PC-9 (cell line): ENCODE results near the gene RASAL2. TPM values are rescaled to one million over a fixed set of nuclear protein-coding genes. Genes with fewer than 3 reads are reported as not detected.

ENCODE experiments used
- BruUV-seq: library from RNA; stranded (reverse); fragments of 400-500 nt; replicated peaks from 2 replicates; lab custom pipeline; 2021; lab: Mats Ljungman, UMichigan
- CTCF ChIA-PET: fragments of 300-600 bp; sonication (Branson Sonifier 250); formaldehyde crosslinking; loops from one replicate; lab custom pipeline; 2022; ENCODE audit warnings: antibody characterized with exemption; lab: Charles Lee
- POLR2A ChIA-PET: fragments of 300-600 bp; sonication (Branson Sonifier 250); formaldehyde crosslinking; loops from one replicate; lab custom pipeline; 2022; ENCODE audit warnings: antibody characterized with exemption; ENCODE audit not compliant: unreplicated experiment; lab: Charles Lee
- DNase-seq, 2 experiments: peaks; one replicate each; pipeline versions ENCODE4 v3.0.0 to v3.0.0-alpha.2; 2015 to 2022; ENCODE audit warnings: mixed read lengths in 1 of 2
- H2AFZ ChIP-seq: fragments of 200-600 bp; sonication (generic); 2 replicates; pipeline ENCODE4 v1.8.1; 2017; ENCODE audit warnings: antibody characterized with exemption
- H3F3A ChIP-seq: fragments of 200-600 bp; sonication (generic); 2 replicates; pipeline ENCODE4 v1.8.1; 2017; ENCODE audit warnings: antibody characterized with exemption, mild to moderate bottlenecking, low read depth; ENCODE audit not compliant: insufficient read depth
- H3K27ac ChIP-seq: fragments of 200-600 bp; sonication (generic); 2 replicates; pipeline ENCODE4 v1.6.1; 2016; ENCODE audit warnings: mixed run types
- H3K27me3 ChIP-seq: fragments of 200-600 bp; sonication (generic); 2 replicates; pipeline ENCODE4 v1.6.1; 2016; ENCODE audit warnings: low read depth, mixed run types; ENCODE audit not compliant: insufficient read depth
- H3K36me3 ChIP-seq: fragments of 200-600 bp; sonication (generic); 2 replicates; pipeline ENCODE4 v1.6.1; 2016; ENCODE audit warnings: low read depth, mixed run types
- H3K4me1 ChIP-seq: fragments of 200-600 bp; sonication (generic); replicated peaks from 2 replicates; pipeline ENCODE4 v1.6.1; 2016; ENCODE audit warnings: mixed run types; ENCODE audit not compliant: insufficient read depth
- H3K4me2 ChIP-seq: fragments of 200-600 bp; sonication (generic); 2 replicates; pipeline ENCODE4 v1.6.1; 2017; ENCODE audit warnings: mixed run types
- H3K4me3 ChIP-seq: fragments of 200-600 bp; sonication (generic); 2 replicates; pipeline ENCODE4 v1.6.1; 2016; ENCODE audit warnings: mixed run types
- H3K79me2 ChIP-seq: fragments of 200-600 bp; sonication (generic); 2 replicates; pipeline ENCODE4 v1.6.1; 2017; ENCODE audit warnings: low read depth, mixed run types
- H3K9me2 ChIP-seq: fragments of 200-600 bp; sonication (generic); 2 replicates; pipeline ENCODE4 v1.8.1; 2017; ENCODE audit warnings: mild to moderate bottlenecking; ENCODE audit not compliant: insufficient read depth
- H3K9me3 ChIP-seq: fragments of 200-600 bp; sonication (generic); 2 replicates; pipeline ENCODE4 v1.8.1; 2016; ENCODE audit warnings: low read depth; ENCODE audit not compliant: insufficient read depth
- H4K20me1 ChIP-seq: fragments of 200-600 bp; sonication (generic); 2 replicates; pipeline ENCODE4 v1.8.1; 2017; ENCODE audit not compliant: insufficient read depth
- CTCF ChIP-seq: fragments of 200-600 bp; sonication (generic); conservative IDR thresholded peaks from 2 replicates; pipeline ENCODE4 v1.6.1; 2017; ENCODE audit warnings: mixed run types, antibody characterized with exemption, mild to moderate bottlenecking, moderate library complexity
- EZH2 ChIP-seq: fragments of 200-600 bp; sonication (generic); IDR thresholded peaks from 2 replicates; pipeline ENCODE4 v1.8.0; 2017; ENCODE audit warnings: antibody characterized with exemption, low read depth
- intact Hi-C: fragments of 100-400 bp; cut with micrococcal nuclease; formaldehyde crosslinking; loops from one replicate; pipeline ENCODE4 v1.10.0; 2022; ENCODE audit not compliant: unreplicated experiment
- total RNA-seq: library from RNA; stranded (reverse); gene quantifications from 2 replicates; pipeline ENCODE4 v1.2.3, GENCODE V29; 2021

Gene RASAL2
- total RNA-seq, 1 experiment from 2014 or later: 54.1 TPM

GRCh38 chr1:178342745-178343144 lies 248.8 kb downstream of the RASAL2 start:
- Histone ChIP-seq H3K27me3 (no peaks in the 10 kb centered on the region), H3K4me2 (no peak overlapping the region), H3K27ac (no peak overlapping the region), H4K20me1 (no peaks in the 10 kb centered on the region), H3K9me3 (peaks cover 5% of the 10 kb centered on the region), H3K4me3 (no peak overlapping the region), H3K4me1 (peaks cover 43% of the 10 kb centered on the region), H2AFZ (no peak overlapping the region), H3K36me3 (no peaks in the 10 kb centered on the region), H3K79me2 (peaks cover 36% of the 10 kb centered on the region), H3F3A (peaks cover 27% of the 10 kb centered on the region), H3K9me2 (no peaks in the 10 kb centered on the region)
- intact Hi-C loops: no loop called here
- CTCF ChIA-PET: no interaction called here
- TF ChIP-seq EZH2 (no peak), CTCF (no peak)
- POLR2A ChIA-PET: no interaction called here
- DNase-seq: no peak
- no TSS peak for BruUV-seq

GRCh38 chr1:178344513-178345091 lies 250.7 kb downstream of the RASAL2 start:
- H3K9me3 ChIP-seq: peaks cover 5% of the 10 kb centered on the region
- CTCF ChIA-PET: interaction anchor here (0.8 kb wide), 1 partner anchor 312 kb away, joined by 3 read pairs; no protein-coding TSS in a partner anchor
- TF ChIP-seq CTCF: peak; percentile 52; the same call in 1 of the 2 replicates
- TF ChIP-seq EZH2: no peak
- H3K79me2 ChIP-seq: peaks cover 38% of the 10 kb centered on the region
- no peak overlapping the region for H2AFZ ChIP-seq
- peak overlapping the region; percentile 35; the same call in 1 of the 2 replicates for H3K4me2 ChIP-seq
- H3K27me3 ChIP-seq: no peaks in the 10 kb centered on the region
- DNase-seq: peak; percentile 23 to 70
- no TSS peak for BruUV-seq
- H3K36me3 ChIP-seq: no peaks in the 10 kb centered on the region
- peak overlapping the region; percentile 56 for H3K27ac ChIP-seq
- no peaks in the 10 kb centered on the region for H3K9me2 ChIP-seq
- POLR2A ChIA-PET: interaction anchor here (0.5 kb wide), 1 partner anchor 313 kb away, joined by 4 read pairs; no protein-coding TSS in a partner anchor
- intact Hi-C loops: loop anchor here (5.0 kb wide), 1 partner anchor 32 kb away; no protein-coding TSS in a partner anchor
- H3K4me1 ChIP-seq: peaks cover 43% of the 10 kb centered on the region
- no peak overlapping the region for H3K4me3 ChIP-seq
- H4K20me1 ChIP-seq: no peaks in the 10 kb centered on the region
- peaks cover 24% of the 10 kb centered on the region for H3F3A ChIP-seq

- no peaks in the 10 kb centered on the region for H3K9me2 ChIP-seq
- H3K79me2 ChIP-seq: peaks cover 42% of the 10 kb centered on the region
- peaks cover 24% of the 10 kb centered on the region for H3F3A ChIP-seq
- peak overlapping the region; percentile 56 for H3K27ac ChIP-seq
- BruUV-seq: no TSS peak
- no peaks in the 10 kb centered on the region for H4K20me1 ChIP-seq
- 0 out of 2 replicates have a peak overlapping the region, but pooled peaks have one; percentile 12 for H3K4me2 ChIP-seq
- no peak overlapping the region for H3K4me3 ChIP-seq
- H3K27me3 ChIP-seq: no peaks in the 10 kb centered on the region
- peaks cover 40% of the 10 kb centered on the region for H3K4me1 ChIP-seq
- ChIA-PET CTCF (interaction anchor here (0.6 kb wide), 1 partner anchor 38 kb away, joined by 4 read pairs; no protein-coding TSS in a partner anchor), POLR2A (no interaction called here)
- no peak overlapping the region for H2AFZ ChIP-seq
- no peak for DNase-seq
- intact Hi-C loops: loop anchor here (5.0 kb wide), 1 partner anchor 33 kb away; no protein-coding TSS in a partner anchor
- TF ChIP-seq EZH2 (no peak), CTCF (no peak)
- peaks cover 5% of the 10 kb centered on the region for H3K9me3 ChIP-seq
- no peaks in the 10 kb centered on the region for H3K36me3 ChIP-seq
Observed at GRCh38 chr1:178345238-178345637, 251.3 kb downstream of the RASAL2 start.
